Effector CD8-positive, alpha-beta T cell (primary cell): ENCODE measurements around the gene LENEP.

Experiments
- DNase-seq: peaks from one replicate; lab custom pipeline; 2025; lab: John Stamatoyannopoulos, UW

LENEP gene

GRCh38 chr1:154998818-154999570 lies 5.6 kb downstream of the LENEP start:
- DNase-seq: peak; percentile 48

DNA sequence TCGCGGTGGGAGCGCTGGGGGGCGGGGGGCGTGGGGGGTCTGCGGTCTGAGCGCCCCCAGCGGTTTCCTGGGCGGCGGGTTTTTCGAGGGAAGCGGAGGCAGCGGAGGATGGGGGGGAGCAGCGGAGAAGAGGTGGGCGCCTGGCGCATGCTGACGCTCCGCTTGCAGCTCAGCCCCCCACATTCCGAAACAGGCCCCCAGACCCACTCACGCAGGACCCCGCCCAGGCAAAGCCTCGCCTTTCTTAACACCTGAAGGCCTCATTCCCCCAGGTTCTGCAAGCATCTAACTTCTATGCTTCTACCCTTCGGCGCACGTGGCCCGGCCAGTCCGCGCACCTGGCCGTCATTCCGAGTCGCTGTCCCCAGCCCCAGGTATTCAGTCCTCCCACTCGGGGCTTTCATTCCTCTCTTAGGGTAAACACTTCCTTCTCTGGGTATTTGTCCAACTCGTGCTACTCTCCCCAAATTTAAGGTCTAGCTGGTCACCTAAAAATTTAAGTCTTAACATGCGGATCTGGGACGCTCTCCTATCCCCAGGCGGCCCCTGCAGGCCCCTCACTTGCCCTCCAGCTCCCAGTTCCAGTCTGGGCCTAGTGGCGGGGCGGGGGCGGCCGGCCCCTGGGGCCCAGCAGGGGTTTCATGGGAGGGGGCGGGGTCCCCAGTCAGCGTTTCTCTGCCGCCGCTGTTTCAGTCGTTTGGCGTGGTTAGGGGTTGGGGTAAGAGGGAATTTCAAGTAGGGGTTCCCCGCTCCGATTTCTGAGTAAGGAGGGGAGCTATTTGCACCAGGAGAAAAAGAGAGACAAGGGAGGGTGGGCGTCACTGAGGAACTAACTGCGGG lies 6.4 kb downstream of the LENEP start:
- DNase-seq: peak; percentile 24

GRCh38 chr1:155000411-155000725 lies 7.0 kb downstream of the LENEP start:
- no peak for DNase-seq

- peak; percentile 58 for DNase-seq
Observed at GRCh38 chr1:155000726-155001424, 7.5 kb downstream of the LENEP start.

DNA sequence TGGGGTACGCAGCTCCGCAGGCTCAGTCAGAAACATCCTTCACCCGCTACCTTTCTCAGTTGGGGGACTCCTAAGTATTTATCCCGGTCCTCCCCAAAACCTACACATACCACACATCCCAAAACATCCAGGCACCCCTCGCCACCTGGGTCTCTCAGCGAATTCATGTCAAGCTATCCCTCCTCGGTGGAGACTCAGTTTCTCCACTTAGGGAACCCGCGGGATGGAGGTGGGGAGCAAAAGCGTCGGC lies 8.0 kb downstream of the LENEP start:
- DNase-seq: no peak

DNA sequence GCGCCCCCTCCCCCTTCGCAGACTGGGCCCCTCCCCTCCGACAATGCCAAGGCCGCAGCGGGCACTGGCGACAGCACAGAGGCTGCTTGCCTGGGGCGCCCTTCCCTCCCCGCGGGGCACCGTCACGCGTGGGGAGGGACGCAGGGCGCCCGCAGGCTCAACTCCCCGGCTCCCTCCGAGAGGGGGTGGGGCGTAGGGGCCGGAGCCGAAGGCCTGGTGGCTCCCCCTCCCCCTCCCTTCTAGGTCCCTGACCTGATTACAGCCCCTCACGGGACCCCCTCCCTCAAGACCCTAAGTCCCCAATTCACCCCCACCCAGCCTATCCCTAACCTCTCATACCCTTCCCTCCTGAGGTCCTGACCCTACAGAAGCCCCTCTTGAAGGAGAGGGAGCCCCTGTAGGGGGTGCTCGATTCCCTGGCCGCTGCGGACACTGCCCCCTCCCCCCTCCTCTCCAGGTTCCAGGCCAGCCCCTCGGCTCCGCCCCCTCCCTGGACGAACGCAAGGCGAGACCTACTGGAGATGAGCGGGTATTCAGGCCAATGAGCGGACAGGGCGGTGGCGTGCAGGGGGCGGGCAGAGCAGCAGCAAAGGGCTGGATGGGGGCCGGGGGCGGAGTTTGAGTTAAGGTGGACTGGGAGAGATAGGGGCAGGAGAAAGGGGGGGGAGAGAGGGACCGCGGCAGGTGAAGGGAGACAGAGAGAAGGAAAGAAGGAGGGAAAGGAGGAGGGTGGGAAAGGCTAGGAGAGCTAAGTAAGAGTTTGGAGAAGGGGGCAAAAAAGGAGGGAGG lies 8.5 kb downstream of the LENEP start:
- peak; percentile 85 for DNase-seq

DNA sequence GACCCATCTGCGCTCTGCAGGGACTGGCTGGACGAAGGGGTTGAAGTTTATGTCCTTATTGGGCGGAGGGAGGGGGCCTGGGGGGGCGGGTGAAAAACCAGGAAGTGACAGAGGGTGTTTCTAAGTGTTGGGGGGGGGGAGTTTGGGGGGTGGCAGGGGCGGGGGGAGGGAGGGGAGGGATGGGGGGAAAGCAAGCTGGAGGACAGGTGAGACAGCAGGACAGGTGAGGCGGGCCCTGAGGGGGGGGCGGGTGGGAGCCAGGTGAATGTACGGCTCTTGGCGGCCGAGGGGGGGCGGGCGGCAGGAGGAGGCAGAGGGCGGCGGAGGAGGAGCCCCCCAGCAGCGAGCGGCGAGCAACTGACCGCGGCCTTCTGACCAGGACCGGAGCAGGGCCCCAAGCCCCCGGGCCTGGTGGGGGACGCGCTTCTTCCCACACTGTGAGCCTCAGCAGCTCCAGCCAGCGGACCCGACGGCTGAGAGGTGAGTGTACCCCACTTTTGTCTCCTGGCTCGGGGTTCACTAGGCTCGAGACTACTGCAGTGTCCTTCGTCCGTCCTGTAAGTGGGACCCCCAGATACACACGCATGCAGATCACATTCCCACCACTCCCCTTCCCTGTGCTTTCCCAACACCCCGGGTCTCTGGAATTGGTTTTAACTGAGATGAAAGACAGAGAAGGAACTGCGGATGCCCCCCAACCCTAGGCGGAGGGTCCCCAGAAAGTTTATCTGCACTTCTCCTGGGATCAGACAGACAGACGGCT lies 9.3 kb downstream of the LENEP start, which contains the start of gene ZBTB7B:
TSS of gene ZBTB7B (plus strand) at position 339 of the 763 bp plus-strand sequence. CDS start 11,859 bp downstream, outside the sequence.
- no peak for DNase-seq

- DNase-seq: no peak
Observed at GRCh38 chr1:155003227-155003765, 9.9 kb downstream of the LENEP start.

DNA sequence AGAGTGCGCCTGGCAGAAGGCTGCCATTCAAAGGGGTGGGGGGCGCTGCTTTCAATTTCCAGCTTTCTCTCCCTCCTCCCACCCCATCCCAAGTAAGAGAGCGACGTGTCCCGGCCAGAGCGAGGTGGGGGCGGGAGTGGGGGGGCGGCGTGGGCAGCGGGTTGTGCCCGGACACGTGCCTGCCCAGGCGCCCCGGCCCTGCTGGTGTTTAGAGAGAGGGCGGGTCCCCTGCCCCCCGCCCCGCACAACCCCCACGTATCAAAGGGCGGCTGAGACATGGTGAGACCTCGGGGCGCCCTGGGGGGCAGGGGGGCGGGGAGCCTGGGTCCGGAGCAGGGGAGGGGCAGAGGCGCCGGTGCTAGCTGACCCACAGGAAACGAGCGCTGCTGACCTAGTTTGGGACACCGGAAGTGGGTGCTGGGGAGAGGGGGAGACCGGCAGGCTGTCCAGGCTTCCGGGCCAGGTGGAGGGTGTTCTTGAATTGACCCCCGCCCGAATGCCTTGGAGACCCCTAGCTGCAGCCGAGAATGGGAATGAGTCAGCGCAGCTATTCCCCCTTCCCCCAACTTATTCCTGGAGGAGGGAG lies 10.5 kb downstream of the LENEP start:
- no peak for DNase-seq

DNA sequence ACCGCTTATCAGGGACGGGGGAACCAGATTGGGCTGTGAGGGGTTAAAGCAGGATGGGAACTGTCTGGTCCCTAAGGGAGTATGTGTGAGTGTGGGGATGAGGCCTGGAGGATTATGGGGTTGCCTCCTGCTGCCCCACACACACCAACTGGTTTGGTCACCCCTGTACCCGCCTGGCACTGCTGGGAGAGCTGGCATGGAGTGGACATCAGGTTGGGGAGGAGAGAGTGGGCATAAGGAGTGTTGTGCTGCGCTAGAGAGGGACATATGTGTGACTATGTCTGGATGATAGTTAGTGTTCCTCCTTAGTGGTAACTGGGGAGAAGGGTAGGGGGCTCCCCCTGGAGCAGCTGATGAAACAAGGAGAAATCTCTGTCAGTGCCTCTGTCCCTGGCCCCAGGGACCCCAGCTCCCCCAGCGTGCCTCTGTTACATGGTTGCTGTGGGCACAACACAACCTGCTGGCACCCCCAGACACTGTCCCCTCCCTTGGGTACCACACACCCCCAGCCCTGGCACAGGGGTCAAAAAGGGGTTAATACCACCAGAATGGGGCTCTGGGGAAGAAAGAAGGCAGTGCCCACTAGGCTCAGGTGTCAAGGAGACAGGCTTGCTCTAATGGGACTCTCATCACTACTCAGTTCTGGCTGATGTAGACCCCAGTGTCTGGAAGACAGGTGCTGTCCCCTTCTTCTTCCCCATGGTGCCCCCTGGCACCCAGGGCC lies 11.1 kb downstream of the LENEP start:
- DNase-seq: no peak

DNA sequence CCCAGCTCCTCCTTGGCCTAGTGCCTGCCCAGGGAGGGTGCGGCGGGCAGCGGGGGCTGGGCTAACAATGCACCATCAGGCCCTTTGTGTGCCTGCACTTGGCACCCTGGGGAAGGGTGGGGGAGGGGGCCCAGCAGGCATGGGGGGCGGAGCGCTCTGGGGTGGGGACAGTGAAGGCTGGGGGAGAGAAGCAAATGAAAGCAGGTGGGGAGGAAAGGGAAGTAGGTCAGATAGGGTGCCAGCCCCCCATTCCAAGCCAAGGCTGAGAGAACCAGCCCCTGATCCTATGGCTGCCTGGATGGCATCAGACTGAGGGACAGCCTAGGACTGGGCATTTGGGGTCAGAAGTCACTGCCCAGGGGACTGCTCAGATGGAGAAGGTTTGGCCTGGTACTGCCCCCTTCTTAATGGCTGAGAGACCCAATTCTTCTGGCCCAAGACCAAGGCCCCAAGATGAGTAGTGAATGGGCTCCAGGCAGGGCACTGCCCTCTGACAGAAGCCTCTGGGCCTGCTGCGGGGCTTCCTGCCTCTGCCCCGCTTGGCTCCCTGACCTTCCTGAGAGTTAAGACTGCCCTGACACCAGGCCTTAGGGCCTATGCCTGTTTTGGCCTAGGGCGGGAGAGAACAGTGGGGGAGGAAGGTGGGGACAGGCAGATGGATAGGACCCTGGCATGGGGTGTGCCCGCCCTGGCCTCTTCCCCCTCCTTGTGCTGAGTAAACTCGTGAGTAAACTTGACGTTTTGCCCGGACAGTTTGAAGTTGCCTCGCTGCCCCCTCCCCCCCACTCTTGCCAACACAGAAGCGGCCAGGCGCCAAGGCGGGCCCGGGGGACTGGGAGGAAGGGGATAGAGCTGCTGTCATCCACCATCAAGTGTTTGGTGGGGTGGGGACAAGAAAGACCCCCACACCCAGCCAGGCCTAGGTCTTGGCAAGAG lies 12.0 kb downstream of the LENEP start:
- no peak for DNase-seq

DNA sequence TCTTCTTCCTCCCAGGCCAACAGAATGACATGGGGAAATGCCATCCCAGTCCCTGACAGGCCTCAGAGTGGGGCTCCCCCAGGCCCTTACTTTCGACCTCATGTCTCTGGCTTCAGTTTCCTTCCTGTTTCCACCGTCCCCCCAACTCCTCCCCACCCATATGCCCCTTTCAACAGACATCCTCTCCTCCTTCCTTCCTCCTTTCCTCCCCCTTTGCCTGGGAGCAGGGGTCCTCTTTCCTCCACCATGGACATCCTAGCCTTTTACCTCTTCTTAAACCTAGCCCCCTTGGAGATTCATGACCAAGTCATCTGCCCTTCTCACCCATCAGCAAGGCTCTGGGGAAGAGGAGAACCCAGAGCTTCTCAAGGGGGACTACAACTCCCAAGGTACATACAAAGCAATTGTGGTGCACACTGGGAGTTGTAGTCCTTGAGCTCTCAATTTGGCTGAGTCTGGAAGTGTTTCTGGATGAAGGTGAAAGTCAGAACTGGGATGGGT lies 13.3 kb downstream of the LENEP start:
- no peak for DNase-seq

DNA sequence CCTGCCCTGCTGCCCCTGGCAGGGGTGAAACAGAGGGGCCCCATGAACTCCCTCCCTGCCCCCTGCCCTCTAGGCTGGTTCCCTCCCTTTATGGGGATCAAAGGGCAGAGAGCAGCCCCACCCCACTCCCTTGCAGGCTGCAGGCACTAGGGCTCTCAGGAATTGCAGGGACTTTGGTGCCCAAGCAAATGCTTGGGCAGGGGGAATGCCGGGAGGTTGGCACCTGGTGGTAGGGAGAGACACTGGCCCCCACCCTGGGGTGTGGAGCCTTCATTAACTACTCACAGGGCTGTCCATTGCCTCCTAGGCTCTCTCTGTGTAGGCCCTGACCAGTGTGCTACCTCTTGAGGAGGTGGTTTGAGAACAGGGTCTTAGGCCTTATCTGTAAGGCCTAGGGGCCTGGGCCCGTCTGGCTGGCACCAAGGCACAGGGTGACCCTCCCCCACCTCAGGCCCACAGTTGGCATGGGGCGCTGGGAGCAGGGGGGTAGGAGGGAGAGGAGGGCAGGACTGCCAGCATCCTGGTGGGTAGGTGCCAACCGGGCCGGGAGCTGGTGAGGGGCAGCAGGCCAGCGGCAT lies 14.0 kb downstream of the LENEP start:
- DNase-seq: no peak

- DNase-seq: no peak
Observed at GRCh38 chr1:155008015-155008941, 14.9 kb downstream of the LENEP start.

DNA sequence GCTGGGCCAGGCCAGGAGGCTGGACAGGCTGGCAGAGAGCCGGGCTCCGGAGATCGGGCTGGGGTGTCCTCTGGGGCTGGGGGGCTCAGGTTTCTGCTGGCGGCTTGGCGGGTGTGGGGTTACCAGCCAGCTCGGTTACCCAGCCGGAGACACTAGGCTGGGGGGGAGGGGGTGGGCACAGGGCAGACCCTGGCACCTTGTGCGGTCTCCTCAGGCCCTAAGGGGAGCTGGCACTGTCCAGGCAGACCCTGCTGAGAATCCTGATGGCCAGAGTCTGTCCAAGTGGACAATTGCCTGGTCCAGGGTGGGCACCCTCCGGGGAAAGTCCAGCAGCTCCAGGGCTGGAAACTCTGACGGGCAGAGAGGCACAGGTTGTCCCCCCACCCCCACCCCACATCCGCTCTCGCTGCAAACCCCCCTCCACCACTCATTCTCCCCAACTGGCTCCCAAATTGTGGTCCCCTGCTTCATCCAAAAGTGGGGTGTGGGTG lies 15.9 kb downstream of the LENEP start:
- no peak for DNase-seq

GRCh38 chr1:155009742-155010141 lies 16.4 kb downstream of the LENEP start:
- no peak for DNase-seq
